ENCODE measurements around the gene NDRG4.

GRCh38 chr16:58516768-58517107 is 16.8 kb downstream of the NDRG4 start:
- TF ChIP-seq EZH2 (IDR thresholded peaks at IDR 0.05): no peak
- no peak for TF ChIP-seq POLR2AphosphoS5 (IDR thresholded peaks at IDR 0.05; ENCODE audit: borderline replicate concordance, low read depth, low read length)

All from SK-N-MC (cell line).